NCI-H2171 treated with DMSO at 0.1 percent for 48 hours (cell line): ENCODE measurements around the gene RAD51B.

Experiments used
- DNase-seq: peaks from one replicate; lab custom pipeline; 2025; lab: John Stamatoyannopoulos, UW

RAD51B gene

GRCh38 chr14:68487805-68488590, 668.4 kb downstream of the RAD51B start:
- no peak for DNase-seq

- no peak for DNase-seq
These were observed 672.2 kb downstream of the RAD51B start for GRCh38 chr14:68491793-68492192.

- DNase-seq, result no peak
These were observed 673.0 kb downstream of the RAD51B start for GRCh38 chr14:68492381-68493151.

- DNase-seq, result no peak
These were observed 673.8 kb downstream of the RAD51B start for GRCh38 chr14:68493152-68493911.

GRCh38 chr14:68495101-68496039, 675.8 kb downstream of the RAD51B start:
- no peak for DNase-seq

GRCh38 chr14:68497011-68497410, 677.4 kb downstream of the RAD51B start:
- DNase-seq, result no peak

GRCh38 chr14:68499451-68499850, 679.9 kb downstream of the RAD51B start:
- DNase-seq, result no peak

GRCh38 chr14:68501171-68501570, 681.6 kb downstream of the RAD51B start:
- DNase-seq, result no peak

GRCh38 chr14:68501614-68502052, 682.1 kb downstream of the RAD51B start:
- no peak for DNase-seq

- no peak for DNase-seq
These were observed 682.7 kb downstream of the RAD51B start for GRCh38 chr14:68502230-68502629.

GRCh38 chr14:68503186-68503825, 683.7 kb downstream of the RAD51B start:
- no peak for DNase-seq

- DNase-seq, result no peak
These were observed 685.3 kb downstream of the RAD51B start for GRCh38 chr14:68504861-68505260.

- DNase-seq, result no peak
These were observed 686.6 kb downstream of the RAD51B start for GRCh38 chr14:68506021-68506644.

- DNase-seq, result no peak
These were observed 687.3 kb downstream of the RAD51B start for GRCh38 chr14:68506645-68507419.

- DNase-seq, result peak; percentile 36
These were observed 688.0 kb downstream of the RAD51B start for GRCh38 chr14:68507544-68508081.

GRCh38 chr14:68508581-68508980, 689.0 kb downstream of the RAD51B start:
- no peak for DNase-seq

GRCh38 chr14:68509188-68509983, 689.8 kb downstream of the RAD51B start:
- no peak for DNase-seq
